Erythroblast (primary cell): ENCODE data around the gene RAB6B.

ENCODE experiments used
- GATA1 ChIP-seq: IDR thresholded peaks from 2 replicates; pipeline ENCODE4 v1.6.1; 2011; ENCODE audit warnings: low read depth, mild to moderate bottlenecking, control low read depth, low read length, moderate library complexity
- POLR2A ChIP-seq: IDR thresholded peaks from 2 replicates; pipeline ENCODE4 v1.6.1; 2011; ENCODE audit warnings: mild to moderate bottlenecking, low read length

DNA sequence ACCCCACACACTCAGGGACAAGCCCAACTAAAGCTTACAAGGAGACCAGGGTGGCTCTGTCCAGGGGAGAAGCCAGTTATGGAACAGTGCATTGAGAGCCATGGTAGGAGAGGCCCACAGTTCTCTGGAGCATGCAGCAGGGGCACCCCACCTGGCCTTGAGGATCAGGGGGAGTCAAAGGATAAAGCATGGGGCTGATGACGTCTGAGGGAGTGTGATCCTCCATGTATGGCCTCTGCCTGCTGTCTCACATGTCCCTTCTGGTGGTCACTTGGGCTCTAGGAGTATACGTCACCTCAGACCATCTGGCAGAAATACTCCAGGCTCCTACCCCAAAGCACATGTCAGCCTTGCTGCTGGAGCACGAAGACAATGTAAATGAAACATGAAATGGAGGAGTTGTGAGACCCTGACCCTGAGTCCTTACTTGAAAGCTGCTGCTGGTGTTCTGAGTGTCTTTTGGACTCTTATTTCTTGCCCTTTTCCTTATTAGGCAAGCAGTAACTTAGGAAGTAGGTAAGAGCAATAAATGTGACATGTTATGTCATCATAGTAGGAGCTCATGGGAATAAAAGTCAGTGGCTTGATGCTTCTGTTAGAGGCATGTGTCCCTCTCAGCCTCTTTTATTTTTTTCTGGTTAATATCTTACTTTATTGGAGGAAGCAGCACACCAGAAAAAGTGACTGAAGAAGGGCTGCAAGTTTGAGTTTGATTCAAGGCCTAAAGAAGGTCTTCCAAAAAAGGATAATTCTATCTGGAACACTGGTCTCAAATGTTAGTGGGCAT is 74.6 kb downstream of the RAB6B start:
- TF ChIP-seq POLR2A (no peak), GATA1 (no peak)
